ENCODE measurements around the gene SDF4.

Gene SDF4

DNA sequence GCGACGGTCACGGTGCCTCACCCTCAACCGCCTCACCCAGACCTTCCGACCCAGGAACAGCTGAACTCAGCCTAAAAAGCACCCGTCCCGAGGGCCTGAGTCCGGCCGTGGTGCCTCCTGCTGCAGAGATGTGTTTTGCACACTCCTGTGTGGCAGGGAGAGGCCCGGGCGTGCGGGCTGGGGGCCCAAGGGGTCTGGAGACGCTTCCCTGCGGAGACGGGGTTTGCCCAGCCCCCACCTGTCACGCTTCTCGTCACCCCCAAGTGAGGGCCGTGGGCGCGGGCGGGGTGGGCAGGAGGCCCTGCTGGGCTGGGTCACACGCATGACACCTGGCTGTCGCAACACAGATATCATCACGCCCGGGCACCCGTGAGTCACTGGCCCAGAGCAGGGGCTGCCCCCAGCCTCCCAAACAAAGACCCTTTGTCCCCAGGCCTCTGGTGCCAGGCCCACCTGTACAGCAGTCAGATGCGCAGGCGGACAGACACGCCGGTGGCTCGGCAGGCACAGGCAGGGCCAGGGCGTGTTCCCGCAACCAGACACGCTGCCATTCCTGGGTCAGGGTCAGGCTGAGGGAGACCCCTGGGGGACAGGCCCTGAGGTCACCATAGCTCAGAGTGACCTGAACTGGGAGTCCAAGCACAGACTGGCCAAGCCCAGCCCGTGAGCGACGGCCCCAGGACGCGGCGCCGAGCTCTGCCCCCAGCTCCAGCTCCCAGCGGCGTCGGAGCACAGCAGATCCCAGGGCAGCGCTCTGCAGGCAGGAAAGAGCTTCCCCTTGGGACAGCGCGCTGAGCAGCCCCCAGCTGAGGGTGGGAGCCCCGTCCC lies 6.3 kb upstream of the SDF4 start:
- TF ChIP-seq, protein P1, sequence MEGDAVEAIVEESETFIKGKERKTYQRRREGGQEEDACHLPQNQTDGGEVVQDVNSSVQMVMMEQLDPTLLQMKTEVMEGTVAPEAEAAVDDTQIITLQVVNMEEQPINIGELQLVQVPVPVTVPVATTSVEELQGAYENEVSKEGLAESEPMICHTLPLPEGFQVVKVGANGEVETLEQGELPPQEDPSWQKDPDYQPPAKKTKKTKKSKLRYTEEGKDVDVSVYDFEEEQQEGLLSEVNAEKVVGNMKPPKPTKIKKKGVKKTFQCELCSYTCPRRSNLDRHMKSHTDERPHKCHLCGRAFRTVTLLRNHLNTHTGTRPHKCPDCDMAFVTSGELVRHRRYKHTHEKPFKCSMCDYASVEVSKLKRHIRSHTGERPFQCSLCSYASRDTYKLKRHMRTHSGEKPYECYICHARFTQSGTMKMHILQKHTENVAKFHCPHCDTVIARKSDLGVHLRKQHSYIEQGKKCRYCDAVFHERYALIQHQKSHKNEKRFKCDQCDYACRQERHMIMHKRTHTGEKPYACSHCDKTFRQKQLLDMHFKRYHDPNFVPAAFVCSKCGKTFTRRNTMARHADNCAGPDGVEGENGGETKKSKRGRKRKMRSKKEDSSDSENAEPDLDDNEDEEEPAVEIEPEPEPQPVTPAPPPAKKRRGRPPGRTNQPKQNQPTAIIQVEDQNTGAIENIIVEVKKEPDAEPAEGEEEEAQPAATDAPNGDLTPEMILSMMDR (conservative IDR thresholded peaks at IDR 0.05; ENCODE audit: low read length) = no peak
- no peak for DNase-seq (ENCODE audit: low read depth)
- H3K4me3 ChIP-seq (ENCODE audit: low read length) = no peak overlapping the region

DNA sequence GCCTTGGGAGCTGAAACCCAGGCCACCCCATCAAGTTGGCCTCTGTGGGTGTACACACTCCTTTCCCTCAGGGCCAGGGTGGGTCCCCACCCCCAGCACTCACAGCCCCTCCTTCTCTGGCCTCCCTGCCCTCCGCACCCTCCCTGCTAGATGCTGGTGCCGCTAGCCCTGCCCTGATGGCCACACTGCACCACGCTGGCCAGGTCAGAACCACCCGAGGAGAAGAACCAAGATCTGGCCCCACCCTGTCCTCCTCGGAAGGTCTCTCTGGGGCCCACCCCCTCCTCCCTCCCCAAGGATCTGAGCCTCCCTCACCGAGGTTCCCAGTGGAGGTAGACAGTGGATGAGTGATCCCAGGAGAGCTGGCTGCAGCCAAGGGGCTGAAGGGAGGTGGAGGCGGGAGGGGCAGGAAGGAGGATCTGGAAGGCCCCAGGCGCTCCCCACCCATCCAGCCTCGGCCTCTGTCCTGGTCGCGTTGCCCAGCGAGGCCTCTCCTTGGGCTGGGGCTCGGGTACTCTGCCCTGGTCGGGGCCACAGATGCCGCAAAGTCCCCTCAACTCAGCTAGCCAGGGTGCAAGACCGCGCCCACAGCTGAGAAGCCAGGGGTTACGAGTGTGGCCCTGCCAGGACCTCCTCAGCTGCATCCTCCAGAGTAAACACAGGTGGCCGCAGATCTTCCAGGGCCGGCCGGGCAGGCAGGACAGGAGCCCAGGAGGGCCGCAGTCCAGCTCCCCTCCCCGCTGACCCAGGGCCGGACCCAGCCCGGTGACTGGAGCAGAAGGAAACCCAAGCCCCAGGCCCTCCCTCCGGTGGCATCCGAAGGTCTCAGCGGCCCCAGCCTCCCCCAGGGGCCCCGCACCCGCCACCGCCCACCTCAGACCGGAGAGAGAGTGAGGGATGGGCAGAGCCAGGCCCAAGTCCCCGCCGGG lies 5.4 kb upstream of the SDF4 start:
- no peak overlapping the region for H3K4me3 ChIP-seq (ENCODE audit: low read length)
- DNase-seq (ENCODE audit: low read depth) = no peak
- TF ChIP-seq, protein P1 (conservative IDR thresholded peaks at IDR 0.05; ENCODE audit: low read length) = no peak

DNA sequence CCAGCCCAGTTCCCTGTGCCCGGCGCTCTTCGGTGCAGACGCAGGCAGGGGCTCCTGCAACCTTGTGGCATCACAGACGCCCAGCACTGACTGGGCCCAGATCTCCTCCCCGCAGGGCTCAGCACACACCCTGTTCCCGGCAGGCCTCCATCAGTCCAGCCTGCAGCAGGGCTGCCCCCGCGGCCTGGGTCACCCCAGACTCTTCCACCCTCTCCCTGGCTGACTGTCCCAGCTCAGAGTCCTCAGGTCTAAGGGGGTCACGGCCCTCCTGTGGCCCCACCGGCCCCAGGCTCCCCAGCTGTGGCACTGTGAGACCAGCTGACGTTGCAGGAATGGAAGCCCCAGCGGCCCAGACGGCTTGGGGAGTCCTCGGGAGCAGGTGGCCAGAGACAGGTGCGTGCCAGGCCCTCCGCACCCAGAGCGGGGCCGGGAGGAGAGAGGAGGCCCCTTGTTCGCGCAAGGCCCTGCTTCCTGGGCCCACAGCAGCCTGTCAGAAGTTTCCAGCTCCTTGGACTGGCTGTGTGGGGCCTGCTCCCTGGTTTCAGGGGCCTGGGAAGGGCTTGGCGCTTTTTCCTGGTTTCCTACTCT lies 4.5 kb upstream of the SDF4 start:
- no peak for DNase-seq (ENCODE audit: low read depth)
- H3K4me3 ChIP-seq (ENCODE audit: low read length) = no peak overlapping the region
- TF ChIP-seq, protein P1 (conservative IDR thresholded peaks at IDR 0.05; ENCODE audit: low read length) = no peak

DNA sequence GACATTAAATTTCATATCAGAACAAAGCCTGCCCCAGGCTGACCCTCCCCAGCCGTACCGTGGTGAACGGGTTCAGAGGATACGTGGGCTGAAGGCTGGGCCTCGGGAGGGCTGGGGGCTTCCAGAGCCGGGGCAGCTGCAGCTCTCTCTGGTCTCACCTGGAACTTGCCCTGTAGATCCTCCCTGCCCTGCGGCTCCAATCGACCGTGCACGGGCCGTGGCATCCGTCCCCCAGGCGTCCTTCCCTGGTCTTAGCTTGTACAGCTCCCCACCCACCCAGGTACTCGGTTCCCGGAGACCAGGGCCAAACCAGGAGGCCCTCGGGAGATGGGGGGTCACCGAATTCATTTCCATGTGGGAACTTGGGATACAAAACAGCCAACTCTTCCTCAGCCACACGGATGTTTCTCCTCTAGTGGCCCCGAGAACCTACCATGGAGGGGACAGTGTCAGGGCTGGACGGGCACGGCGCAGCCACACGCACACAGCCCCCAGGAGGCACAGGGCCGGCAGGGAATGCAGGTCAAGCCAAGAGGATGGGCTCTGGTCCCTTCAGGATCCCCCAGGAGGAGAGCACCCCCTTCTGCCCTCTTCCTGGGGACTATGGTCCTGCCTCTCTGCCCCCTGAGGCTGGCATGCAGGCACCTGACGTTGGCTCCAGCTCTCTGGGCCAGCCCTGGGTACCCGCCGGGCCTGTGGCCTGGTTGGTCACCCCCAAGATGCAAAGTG lies 3.4 kb upstream of the SDF4 start:
- DNase-seq (ENCODE audit: low read depth) = no peak
- no peak overlapping the region for H3K4me3 ChIP-seq (ENCODE audit: low read length)
- TF ChIP-seq, protein P1 (conservative IDR thresholded peaks at IDR 0.05; ENCODE audit: low read length) = no peak

DNA sequence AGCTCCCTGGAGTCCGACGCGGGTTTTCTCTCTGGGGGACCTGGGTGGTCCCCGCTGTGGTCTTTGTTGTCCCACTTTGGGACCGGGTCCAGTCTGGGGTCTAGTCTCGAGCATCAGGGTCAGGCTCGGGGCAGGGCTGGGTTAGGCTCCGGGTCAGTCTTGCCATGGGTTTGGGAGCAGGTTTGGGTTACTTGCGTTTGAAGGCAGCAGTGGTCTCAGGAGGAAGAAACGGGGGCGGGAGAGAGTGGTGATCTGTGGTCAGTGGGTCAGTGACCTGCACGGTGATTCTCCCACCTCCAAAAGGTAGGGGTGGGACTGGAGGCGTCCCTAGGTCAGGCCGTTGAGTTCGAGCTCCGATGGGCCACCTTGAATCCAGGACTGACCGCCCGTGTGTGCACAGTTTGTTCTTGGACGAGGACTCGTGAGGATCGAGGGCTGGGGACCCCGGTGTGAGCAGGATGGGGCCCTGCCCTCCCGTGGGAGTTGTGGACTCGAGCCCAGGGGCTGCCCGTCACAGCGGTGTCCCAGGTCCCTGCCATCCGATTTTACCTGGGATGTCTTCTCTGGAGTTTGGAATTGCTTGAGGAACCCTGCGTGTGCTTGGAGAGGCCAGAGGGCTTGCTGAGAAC lies 2.5 kb upstream of the SDF4 start:
- TF ChIP-seq, protein P1 (conservative IDR thresholded peaks at IDR 0.05; ENCODE audit: low read length) = no peak
- no peak for DNase-seq (ENCODE audit: low read depth)
- no peak overlapping the region for H3K4me3 ChIP-seq (ENCODE audit: low read length)

DNA sequence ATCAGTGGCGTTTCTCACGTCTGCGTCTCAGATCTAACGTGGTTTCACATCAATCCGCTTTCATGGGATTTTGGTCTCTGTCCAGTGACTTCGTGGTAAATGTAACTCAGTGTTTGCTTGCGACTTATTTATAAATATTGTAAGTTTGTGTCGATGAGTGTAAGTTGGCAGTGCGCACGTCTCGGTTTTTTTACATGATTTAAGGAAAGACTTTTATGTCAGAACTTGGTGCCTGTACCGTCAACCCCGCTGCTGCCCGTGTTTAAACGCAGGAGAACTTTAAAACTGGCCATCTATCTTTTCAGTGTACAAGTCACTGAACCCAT lies 1.7 kb upstream of the SDF4 start:
- H3K4me3 ChIP-seq (ENCODE audit: low read length) = no peak overlapping the region
- TF ChIP-seq, protein P1 (conservative IDR thresholded peaks at IDR 0.05; ENCODE audit: low read length) = no peak
- DNase-seq (ENCODE audit: low read depth) = no peak

Data from AG10803 (cell line).